IMR-90 (cell line): ENCODE results near the gene PDS5B. TPM values are rescaled to one million over a fixed set of nuclear protein-coding genes. Genes with fewer than 3 reads are reported as not detected.

Source experiments
- ATAC-seq: fragments of 200-7000 bp; cut with Tn5 transposase; 2 replicates; pipeline ENCODE4 v1.9.1; 2020; ENCODE audit warnings: low read depth, mild to moderate bottlenecking, moderate library complexity
- BruUV-seq: library from RNA; stranded (reverse); fragments of 400-500 nt; replicated peaks from 2 replicates; lab custom pipeline; 2021; lab: Mats Ljungman, UMichigan
- CTCF ChIA-PET: fragments of 300-600 bp; formaldehyde crosslinking; extraction: SDS; loops from one replicate; lab custom pipeline; 2021; ENCODE audit warnings: antibody characterized with exemption; lab: Yijun Ruan, JAX
- POLR2A ChIA-PET: fragments of 300-600 bp; sonication (Branson Sonifier 250); formaldehyde crosslinking; loops from one replicate; lab custom pipeline; 2022; ENCODE audit warnings: antibody characterized with exemption; ENCODE audit not compliant: unreplicated experiment; lab: Charles Lee
- DNase-seq: peaks from one replicate; pipeline ENCODE4 v3.0.0; 2013
- H2AFZ ChIP-seq: replicated peaks from 2 replicates; pipeline ENCODE3; 2013; ENCODE audit warnings: low read length, mild to moderate bottlenecking; ENCODE audit not compliant: poor library complexity
- H2AK5ac ChIP-seq: 2 replicates; pipeline ENCODE4 v1.6.1; 2013; ENCODE audit warnings: low read depth, low read length, inconsistent platforms
- H2AK9ac ChIP-seq: replicated peaks from 2 replicates; pipeline ENCODE3; 2013; ENCODE audit warnings: mild to moderate bottlenecking, low read depth, low read length, moderate library complexity; ENCODE audit not compliant: poor library complexity
- H2BK120ac ChIP-seq: 2 replicates; pipeline ENCODE4 v1.6.1; 2013; ENCODE audit warnings: low read depth, low read length, inconsistent platforms
- H2BK15ac ChIP-seq: 3 replicates; pipeline ENCODE4 v1.6.1; 2013; ENCODE audit warnings: low read depth, low read length, inconsistent platforms
- H2BK20ac ChIP-seq: 2 replicates; pipeline ENCODE4 v1.6.1; 2013; ENCODE audit warnings: low read depth, mild to moderate bottlenecking, inconsistent platforms, low read length, moderate library complexity
- H2BK5ac ChIP-seq: 2 replicates; pipeline ENCODE4 v1.6.1; 2013; ENCODE audit warnings: mild to moderate bottlenecking, low read depth, low read length, inconsistent platforms; ENCODE audit not compliant: poor library complexity, severe bottlenecking
- H3K14ac ChIP-seq: replicated peaks from 2 replicates; pipeline ENCODE4 v1.6.1; 2013; ENCODE audit warnings: low read depth, low read length, inconsistent platforms
- H3K18ac ChIP-seq: 2 replicates; pipeline ENCODE4 v1.6.1; 2013; ENCODE audit warnings: low read depth, low read length, control low read depth
- H3K23ac ChIP-seq: 2 replicates; pipeline ENCODE4 v1.6.1; 2013; ENCODE audit warnings: low read depth, low read length, inconsistent platforms
- H3K27ac ChIP-seq: 2 replicates; pipeline ENCODE4 v1.5.1; 2013; ENCODE audit warnings: mild to moderate bottlenecking, control low read depth, low read length; ENCODE audit not compliant: insufficient read depth
- H3K27me3 ChIP-seq: 2 replicates; pipeline ENCODE4 v1.6.1; 2013; ENCODE audit warnings: low read length; ENCODE audit not compliant: control insufficient read depth, insufficient read depth
- H3K36me3 ChIP-seq: 2 replicates; pipeline ENCODE4 v1.6.1; 2013; ENCODE audit warnings: low read length, mixed read lengths; ENCODE audit not compliant: control insufficient read depth, insufficient read depth
- H3K4ac ChIP-seq: 2 replicates; pipeline ENCODE4 v1.6.1; 2013; ENCODE audit warnings: low read depth, low read length, inconsistent platforms
- H3K4me1 ChIP-seq: 2 replicates; pipeline ENCODE4 v1.6.1; 2013; ENCODE audit warnings: low read length, mixed read lengths; ENCODE audit not compliant: control insufficient read depth, insufficient read depth
- H3K4me2 ChIP-seq: 2 replicates; pipeline ENCODE4 v1.6.1; 2013; ENCODE audit warnings: low read depth, mild to moderate bottlenecking, control low read depth, low read length, moderate library complexity
- H3K4me3 ChIP-seq: 2 replicates; pipeline ENCODE4 v1.5.1; 2013; ENCODE audit warnings: low read depth, mild to moderate bottlenecking, control low read depth, low read length, moderate library complexity; ENCODE audit not compliant: insufficient read depth
- H3K56ac ChIP-seq: 2 replicates; pipeline ENCODE4 v1.6.1; 2013; ENCODE audit warnings: low read length, inconsistent platforms; ENCODE audit not compliant: insufficient read depth; ENCODE audit errors: extremely low read depth
- H3K79me1 ChIP-seq, 2 experiments: 2 replicates each; pipeline ENCODE4 v1.6.1; 2013; ENCODE audit warnings: low read length in 2 of 2, inconsistent platforms in 1 of 2, low read depth in 1 of 2
- H3K9ac ChIP-seq: 2 replicates; pipeline ENCODE4 v1.6.1; 2013; ENCODE audit warnings: low read depth, low read length, control low read depth
- H3K9me1 ChIP-seq: 2 replicates; pipeline ENCODE4 v1.6.1; 2013; ENCODE audit warnings: low read length, inconsistent platforms; ENCODE audit not compliant: insufficient read depth
- H3K9me3 ChIP-seq: 2 replicates; pipeline ENCODE4 v1.6.1; 2013; ENCODE audit warnings: low read length; ENCODE audit not compliant: control insufficient read depth, insufficient read depth
- H4K20me1 ChIP-seq: 2 replicates; pipeline ENCODE4 v1.6.1; 2013; ENCODE audit warnings: low read length, inconsistent platforms; ENCODE audit not compliant: insufficient read depth
- H4K5ac ChIP-seq: 2 replicates; pipeline ENCODE4 v1.6.1; 2013; ENCODE audit warnings: mild to moderate bottlenecking, low read depth, low read length, control low read depth
- H4K8ac ChIP-seq, 2 experiments: 2 replicates each; pipeline ENCODE4 v1.6.1; 2013; ENCODE audit warnings: low read depth in 2 of 2, low read length in 2 of 2, control low read depth in 1 of 2, inconsistent platforms in 1 of 2
- H4K91ac ChIP-seq: 2 replicates; pipeline ENCODE4 v1.6.1; 2013; ENCODE audit warnings: low read depth, low read length, inconsistent platforms; ENCODE audit not compliant: insufficient read depth
- MAFK ChIP-seq: IDR thresholded peaks from 2 replicates; pipeline ENCODE4 v1.6.1; 2012; ENCODE audit warnings: low read depth, low read length, improper control_type of control experiment
- NFE2L2 ChIP-seq: fragments of 150-350 bp; IDR thresholded peaks from 2 replicates; pipeline ENCODE4 v1.6.1; 2016; ENCODE audit warnings: low read depth, mild to moderate bottlenecking, low read length
- WGBS, 2 experiments: methylation state at CpG; one replicate each; pipeline versions ENCODE4 v1.1.5 to v1.1.7; 2013; ENCODE audit warnings: missing lambda C conversion rate in 2 of 2; ENCODE audit not compliant: insufficient read length in 1 of 2; ENCODE audit errors: extremely low coverage in 2 of 2; 5-methylcytosine and 5-hydroxymethylcytosine counted together
- dilution Hi-C: fragments of 300-500 bp; cut with HindIII; formaldehyde crosslinking; loops from one replicate; pipeline ENCODE4 v1.14.3; 2018; ENCODE audit warnings: low sequenced_read_pairs; ENCODE audit not compliant: unreplicated experiment
- in situ Hi-C: fragments of 300-500 bp; cut with MboI; formaldehyde crosslinking; loops from 3 replicates; pipeline ENCODE4 v1.14.3; 2019; ENCODE audit warnings: low sequenced_read_pairs, inconsistent platforms, mixed read lengths
- intact Hi-C: fragments of 100-400 bp; cut with micrococcal nuclease; formaldehyde crosslinking; loops from 2 replicates; pipeline ENCODE4 v1.10.0; 2022
- polyA plus RNA-seq, 3 experiments: library from polyadenylated mRNA; depleted of rRNA; stranded (reverse); fragments of >200 nt; gene quantifications; 2 replicates each; pipeline ENCODE4 v1.2.3, GENCODE V29; 2012; ENCODE audit warnings: low replicate concordance in 1 of 3
- total RNA-seq: library from RNA; depleted of rRNA; stranded (reverse); fragments of >200 nt; gene quantifications from 2 replicates; pipeline ENCODE4 v1.2.3, GENCODE V29; 2012

PDS5B gene
- total and polyA plus RNA-seq, 2 of the 4 experiments (the other 2 are of a cell fraction): 6.2 to 20.1 TPM

GRCh38 chr13:32731576-32731975 lies 145.3 kb downstream of the PDS5B start:
- ChIA-PET CTCF (no interaction called here), POLR2A (no interaction called here)
- no peak overlapping the region for H3K4me3 ChIP-seq
- H2AK5ac ChIP-seq: no peak overlapping the region
- no peak for TF ChIP-seq NFE2L2
- TF ChIP-seq MAFK: 0 out of 2 replicates have a peak, but pooled peaks have one; percentile 22
- H2BK15ac ChIP-seq: no peak overlapping the region
- H4K91ac ChIP-seq: no peak overlapping the region
- in situ Hi-C loops: no loop called here
- no peak overlapping the region for H3K14ac ChIP-seq
- peaks cover 4% of the 10 kb centered on the region; the same call in 1 of the 2 replicates for H3K9me1 ChIP-seq
- H2BK5ac ChIP-seq: no peak overlapping the region
- no peak overlapping the region for H4K8ac ChIP-seq
- no peaks in the 10 kb centered on the region for H3K36me3 ChIP-seq
- no peak overlapping the region for H3K18ac ChIP-seq
- DNase-seq: peak; percentile 57
- H3K23ac ChIP-seq: no peak overlapping the region
- no CpG with 5 or more reads among the region's 2 CpGs for WGBS, 2 experiments
- H3K4ac ChIP-seq: no peak overlapping the region
- peak overlapping the region; percentile 21; the same call in 1 of the 2 replicates for H3K4me2 ChIP-seq
- no peaks in the 10 kb centered on the region for H3K27me3 ChIP-seq
- no peak overlapping the region for H2BK20ac ChIP-seq
- intact Hi-C loops: no loop called here
- H3K27ac ChIP-seq: no peak overlapping the region
- no TSS peak for BruUV-seq
- no peak overlapping the region for H2AK9ac ChIP-seq
- no peaks in the 10 kb centered on the region for H3K9me3 ChIP-seq
- H4K20me1 ChIP-seq: peaks cover 1% of the 10 kb centered on the region; the same call in 1 of the 2 replicates
- H3K56ac ChIP-seq: no peak overlapping the region
- no peak overlapping the region for H3K9ac ChIP-seq
- dilution Hi-C loops: no loop called here
- H3K79me1 ChIP-seq: peaks cover 6 to 10% of the 10 kb centered on the region in 2 experiments; a peak in 3 of 4 replicates
- peak; percentile 71 for ATAC-seq
- H2BK120ac ChIP-seq: no peak overlapping the region
- H3K4me1 ChIP-seq: no peaks in the 10 kb centered on the region; the same call in 1 of the 2 replicates
- H4K5ac ChIP-seq: no peak overlapping the region
- no peak overlapping the region for H2AFZ ChIP-seq
